Glutamatergic neuron (in vitro differentiated cells): Measurements from ENCODE around the gene ZNF445. TPM values are rescaled to one million over a fixed set of nuclear protein-coding genes. Genes with fewer than 3 reads are reported as not detected.
"Not testable (repeated sequence)": the region's sequence is repeated elsewhere in the genome, so short reads cannot be mapped to it uniquely, and the experiment has no call there.

Experiments
- DNase-seq: peaks from one replicate; pipeline ENCODE4 v3.0.0; 2022
- H3K27ac Mint-ChIP-seq: one replicate; pipeline ENCODE4 v1.8.0; 2020; ENCODE audit warnings: mild to moderate bottlenecking, mixed read lengths, inconsistent platforms; ENCODE audit not compliant: unreplicated experiment
- H3K27me3 Mint-ChIP-seq: one replicate; pipeline ENCODE4 v1.8.0; 2020; ENCODE audit warnings: mild to moderate bottlenecking, moderate library complexity, mixed read lengths, inconsistent platforms; ENCODE audit not compliant: unreplicated experiment
- H3K36me3 Mint-ChIP-seq: one replicate; pipeline ENCODE4 v1.8.0; 2020; ENCODE audit warnings: mild to moderate bottlenecking, mixed read lengths, inconsistent platforms; ENCODE audit not compliant: unreplicated experiment
- H3K4me1 Mint-ChIP-seq: one replicate; pipeline ENCODE4 v1.8.0; 2020; ENCODE audit warnings: mild to moderate bottlenecking, low read depth, mixed read lengths, inconsistent platforms; ENCODE audit not compliant: unreplicated experiment
- H3K4me3 Mint-ChIP-seq: one replicate; pipeline ENCODE4 v1.8.0; 2020; ENCODE audit warnings: mild to moderate bottlenecking, mixed read lengths, inconsistent platforms; ENCODE audit not compliant: unreplicated experiment
- H3K9me3 Mint-ChIP-seq: one replicate; pipeline ENCODE4 v1.8.0; 2020; ENCODE audit warnings: mild to moderate bottlenecking, moderate library complexity, mixed read lengths, inconsistent platforms; ENCODE audit not compliant: unreplicated experiment
- CTCF ChIP-seq: fragments of 200-600 bp; sonication (generic); IDR thresholded peaks from one replicate; pipeline ENCODE4 v1.5.0; 2021; ENCODE audit not compliant: partially characterized antibody, unreplicated experiment
- total RNA-seq: library from RNA; stranded (reverse); fragmentation: NEBNext Ultra II Directional; extraction: Animal tissue kit (Norgen Biotek cat#: 25700); gene quantifications from one replicate; pipeline ENCODE4 v1.2.1, GENCODE V29; 2021; ENCODE audit not compliant: unreplicated experiment

ZNF445 gene
- total RNA-seq, 1 donor from 2014 or later: 66.8 TPM

GRCh38 chr3:44464509-44464908 lies 13.0 kb downstream of the ZNF445 start:
- Mint-ChIP-seq H3K27me3 (no peaks in the 10 kb centered on the region), H3K27ac (no peak overlapping the region), H3K36me3 (peaks cover 33% of the 10 kb centered on the region), H3K4me3 (no peak overlapping the region), H3K4me1 (peaks cover 17% of the 10 kb centered on the region), H3K9me3 (peaks cover 5% of the 10 kb centered on the region)
- no peak for DNase-seq
- no peak for TF ChIP-seq CTCF

GRCh38 chr3:44460050-44460449 lies 17.4 kb downstream of the ZNF445 start:
- H3K36me3 Mint-ChIP-seq: peaks cover 38% of the 10 kb centered on the region
- H3K27me3 Mint-ChIP-seq, H3K4me1 Mint-ChIP-seq, H3K4me3 Mint-ChIP-seq, H3K9me3 Mint-ChIP-seq, H3K27ac Mint-ChIP-seq, DNase-seq: not testable (repeated sequence)

- H3K27me3 Mint-ChIP-seq: peaks cover 2% of the 10 kb centered on the region
- no peak for TF ChIP-seq CTCF
Measured at GRCh38 chr3:44455318-44455717, 22.2 kb downstream of the ZNF445 start.

GRCh38 chr3:44454258-44454657 lies 23.2 kb downstream of the ZNF445 start:
- Mint-ChIP-seq H3K27ac (no peak overlapping the region), H3K36me3 (peaks cover 23% of the 10 kb centered on the region), H3K4me1 (no peaks in the 10 kb centered on the region), H3K27me3 (peaks cover 2% of the 10 kb centered on the region), H3K9me3 (no peaks in the 10 kb centered on the region), H3K4me3 (no peak overlapping the region)
- no peak for TF ChIP-seq CTCF
- DNase-seq: no peak

More at GRCh38 chr3:44455318-44455717, 22.2 kb downstream of the ZNF445 start:
- H3K9me3 Mint-ChIP-seq: no peaks in the 10 kb centered on the region
- no peak overlapping the region for H3K4me3 Mint-ChIP-seq
- peaks cover 29% of the 10 kb centered on the region for H3K36me3 Mint-ChIP-seq
- H3K4me1 Mint-ChIP-seq: no peaks in the 10 kb centered on the region
- no peak for DNase-seq
- H3K27ac Mint-ChIP-seq: no peak overlapping the region

GRCh38 chr3:44451441-44451840 lies 26.0 kb downstream of the ZNF445 start:
- H3K27ac Mint-ChIP-seq: no peak overlapping the region
- peaks cover 50% of the 10 kb centered on the region for H3K36me3 Mint-ChIP-seq
- TF ChIP-seq CTCF: no peak
- H3K9me3 Mint-ChIP-seq: peaks cover 1% of the 10 kb centered on the region
- no peak overlapping the region for H3K4me3 Mint-ChIP-seq
- no peaks in the 10 kb centered on the region for H3K4me1 Mint-ChIP-seq
- peaks cover 5% of the 10 kb centered on the region for H3K27me3 Mint-ChIP-seq
- no peak for DNase-seq

- TF ChIP-seq CTCF: no peak
- peaks cover 8% of the 10 kb centered on the region for H3K27me3 Mint-ChIP-seq
- no peak overlapping the region for H3K4me3 Mint-ChIP-seq
- no peaks in the 10 kb centered on the region for H3K4me1 Mint-ChIP-seq
- peaks cover 4% of the 10 kb centered on the region for H3K9me3 Mint-ChIP-seq
- no peak for DNase-seq
- peaks cover 54% of the 10 kb centered on the region for H3K36me3 Mint-ChIP-seq
- H3K27ac Mint-ChIP-seq: no peak overlapping the region
Measured at GRCh38 chr3:44446929-44447328, 30.5 kb downstream of the ZNF445 start.
